NB4 (cell line): ENCODE results near the gene KCNAB2.

Experiments used
- DNase-seq: peaks from one replicate; pipeline ENCODE4 v3.0.0; 2010; ENCODE audit warnings: low read depth
- H3K4me3 ChIP-seq: one replicate; pipeline ENCODE4 v1.5.1; 2011; ENCODE audit warnings: mild to moderate bottlenecking, low read depth, low read length, moderate library complexity
- CTCF ChIP-seq: IDR thresholded peaks from one replicate; pipeline ENCODE4 v1.5.1; 2012; ENCODE audit warnings: low read depth, low read length
- MYC ChIP-seq: IDR thresholded peaks from 2 replicates; pipeline ENCODE4 v1.6.1; 2011; ENCODE audit warnings: low read depth, low read length
- POLR2A ChIP-seq: IDR thresholded peaks from 2 replicates; pipeline ENCODE4 v1.6.1; 2011; ENCODE audit warnings: mild to moderate bottlenecking; ENCODE audit not compliant: insufficient read length; ENCODE audit errors: extremely low read depth
- TF ChIP-seq, protein P1 (sequence below): IDR thresholded peaks from 2 replicates; pipeline ENCODE4 v1.6.1; 2011; ENCODE audit warnings: low read depth, low read length

The KCNAB2 gene

GRCh38 chr1:6133146-6133895, 87.6 kb downstream of the KCNAB2 start:
- DNase-seq, result no peak
- no peak overlapping the region for H3K4me3 ChIP-seq
- TF ChIP-seq MYC, result no peak
- TF ChIP-seq, protein P1, sequence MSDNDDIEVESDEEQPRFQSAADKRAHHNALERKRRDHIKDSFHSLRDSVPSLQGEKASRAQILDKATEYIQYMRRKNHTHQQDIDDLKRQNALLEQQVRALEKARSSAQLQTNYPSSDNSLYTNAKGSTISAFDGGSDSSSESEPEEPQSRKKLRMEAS, result no peak
- no peak for TF ChIP-seq POLR2A
- TF ChIP-seq CTCF, result no peak

DNA sequence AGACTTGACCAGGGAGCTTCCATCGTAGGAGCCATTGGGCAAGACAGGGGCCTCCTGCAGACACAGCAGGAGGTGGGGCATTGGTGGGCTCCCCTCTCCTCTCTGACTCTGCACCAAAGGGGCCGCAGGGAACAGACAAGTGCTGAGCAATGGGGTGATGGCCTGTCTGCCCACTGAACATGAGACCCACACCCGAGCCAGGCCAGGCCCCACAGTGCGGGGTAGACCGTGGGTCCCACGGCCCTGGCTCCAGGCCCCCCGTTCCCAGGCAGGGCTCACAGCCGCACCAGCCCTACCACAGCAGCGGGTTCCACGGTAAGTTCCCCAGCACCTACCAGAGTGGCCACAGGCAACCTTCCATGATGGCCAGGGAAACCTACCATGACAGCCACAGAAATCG, 88.5 kb downstream of the KCNAB2 start:
- no peak for DNase-seq
- TF ChIP-seq CTCF (no peak), POLR2A (no peak), MYC (no peak)
- TF ChIP-seq, protein P1, result no peak
- no peak overlapping the region for H3K4me3 ChIP-seq

- TF ChIP-seq POLR2A (no peak), CTCF (no peak), MYC (no peak)
- TF ChIP-seq, protein P1, result no peak
- no peak for DNase-seq
- H3K4me3 ChIP-seq, result no peak overlapping the region
Measured at GRCh38 chr1:6134741-6135510, 89.2 kb downstream of the KCNAB2 start.

GRCh38 chr1:6136516-6137220, 91.0 kb downstream of the KCNAB2 start:
- TF ChIP-seq POLR2A, result no peak
- no peak for TF ChIP-seq MYC
- TF ChIP-seq CTCF, result no peak
- TF ChIP-seq, protein P1, result no peak
- no peak for DNase-seq
- H3K4me3 ChIP-seq, result no peak overlapping the region

GRCh38 chr1:6137758-6138157, 92.1 kb downstream of the KCNAB2 start:
- no peak overlapping the region for H3K4me3 ChIP-seq
- TF ChIP-seq MYC (no peak), CTCF (no peak), POLR2A (no peak)
- TF ChIP-seq, protein P1, result no peak
- no peak for DNase-seq
